Adrenal gland (tissue), 5 donors: ENCODE results near the gene AGO4.
"Not testable (repeated sequence)": the region's sequence is repeated elsewhere in the genome, so short reads cannot be mapped to it uniquely, and the experiment has no call there.

Experiments used
- POLR2A ChIP-seq, 2 donors: fragments of 450-650 bp; IDR thresholded peaks; one replicate each; pipeline ENCODE4 v1.6.1; 2017; ENCODE audit warnings: antibody characterized with exemption in 2 of 2, mild to moderate bottlenecking in 2 of 2, moderate library complexity in 1 of 2
- TF ChIP-seq, protein P1 (sequence below), 6 experiments: fragments of 450-650 bp in 4 of 6; fragments of 200-600 bp in 2 of 6; sonication (generic) in 1 of 6; IDR thresholded peaks; 1 replicate in 5 of 6; 2 replicates in 1 of 6; pipeline versions ENCODE4 v1.5.1 to v1.8.0; 2016 to 2021; ENCODE audit warnings: antibody characterized with exemption in 6 of 6, mild to moderate bottlenecking in 2 of 6, moderate library complexity in 1 of 6
- donor health status: DM: no; HTN: no; CAD: no.

- TF ChIP-seq, protein P1, sequence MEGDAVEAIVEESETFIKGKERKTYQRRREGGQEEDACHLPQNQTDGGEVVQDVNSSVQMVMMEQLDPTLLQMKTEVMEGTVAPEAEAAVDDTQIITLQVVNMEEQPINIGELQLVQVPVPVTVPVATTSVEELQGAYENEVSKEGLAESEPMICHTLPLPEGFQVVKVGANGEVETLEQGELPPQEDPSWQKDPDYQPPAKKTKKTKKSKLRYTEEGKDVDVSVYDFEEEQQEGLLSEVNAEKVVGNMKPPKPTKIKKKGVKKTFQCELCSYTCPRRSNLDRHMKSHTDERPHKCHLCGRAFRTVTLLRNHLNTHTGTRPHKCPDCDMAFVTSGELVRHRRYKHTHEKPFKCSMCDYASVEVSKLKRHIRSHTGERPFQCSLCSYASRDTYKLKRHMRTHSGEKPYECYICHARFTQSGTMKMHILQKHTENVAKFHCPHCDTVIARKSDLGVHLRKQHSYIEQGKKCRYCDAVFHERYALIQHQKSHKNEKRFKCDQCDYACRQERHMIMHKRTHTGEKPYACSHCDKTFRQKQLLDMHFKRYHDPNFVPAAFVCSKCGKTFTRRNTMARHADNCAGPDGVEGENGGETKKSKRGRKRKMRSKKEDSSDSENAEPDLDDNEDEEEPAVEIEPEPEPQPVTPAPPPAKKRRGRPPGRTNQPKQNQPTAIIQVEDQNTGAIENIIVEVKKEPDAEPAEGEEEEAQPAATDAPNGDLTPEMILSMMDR (IDR thresholded peaks at IDR 0.05), result not testable (repeated sequence)
- TF ChIP-seq POLR2A (IDR thresholded peaks at IDR 0.05), result not testable (repeated sequence)
These were observed 31.6 kb upstream of the AGO4 start for GRCh38 chr1:35776172-35776571.
